GM18520 (cell line): ENCODE results near the gene PTP4A1.
"Not testable (repeated sequence)": the region's sequence is repeated elsewhere in the genome, so short reads cannot be mapped to it uniquely, and the experiment has no call there.

Experiments used
- ATAC-seq: cut with Tn5 transposase; IDR thresholded peaks from one replicate; pipeline ENCODE4 v1.9.1; 2021; ENCODE audit not compliant: unreplicated experiment

Gene PTP4A1

GRCh38 chr6:63581355-63582013 lies 9.2 kb downstream of the PTP4A1 start:
- ATAC-seq, result no peak

GRCh38 chr6:63582579-63583231 lies 10.4 kb downstream of the PTP4A1 start:
- ATAC-seq, result no peak

DNA sequence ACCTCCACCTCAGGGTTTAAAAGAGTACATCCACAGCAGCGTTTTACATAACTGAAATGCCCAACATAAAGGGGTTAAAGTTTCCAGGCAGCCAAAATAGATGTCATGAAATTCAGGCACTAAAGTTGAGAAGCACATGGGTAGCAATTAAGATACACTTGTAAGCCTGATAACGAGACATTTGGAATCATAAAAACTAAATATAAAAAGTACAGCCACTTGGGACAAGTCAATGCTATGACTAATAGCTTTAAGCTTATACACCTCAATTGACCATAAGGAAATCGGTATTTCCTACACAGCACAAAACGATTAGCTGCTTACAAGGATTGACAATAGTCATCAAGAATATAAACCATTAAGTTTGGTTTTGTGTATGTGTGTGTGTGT lies 11.8 kb downstream of the PTP4A1 start:
- no peak for ATAC-seq

GRCh38 chr6:63584566-63584965 lies 12.3 kb downstream of the PTP4A1 start:
- ATAC-seq, result no peak

GRCh38 chr6:63585652-63586051 lies 13.4 kb downstream of the PTP4A1 start:
- ATAC-seq, result not testable (repeated sequence)

DNA sequence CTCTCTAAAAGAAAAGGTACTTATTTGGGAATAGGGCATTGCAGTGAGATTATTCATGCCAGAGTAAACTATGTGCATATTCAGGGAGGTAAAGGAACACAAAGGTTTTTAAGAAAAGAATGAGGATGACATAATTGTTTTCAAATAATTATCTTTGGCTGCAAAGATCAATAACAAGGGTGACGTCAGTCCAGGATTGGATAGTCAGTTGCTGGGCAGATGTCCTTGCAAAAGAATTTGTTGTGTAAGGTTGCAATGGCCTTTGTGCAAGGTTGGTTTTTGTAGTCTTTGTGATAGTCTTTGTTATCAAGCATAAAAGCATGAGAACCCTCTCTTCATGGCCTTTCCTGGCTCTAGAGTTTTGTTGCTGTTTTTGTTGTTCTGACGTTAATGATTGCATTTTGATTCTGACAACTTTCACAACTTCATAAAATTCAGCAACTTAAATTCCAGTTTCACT lies 17.7 kb downstream of the PTP4A1 start:
- ATAC-seq, result no peak

DNA sequence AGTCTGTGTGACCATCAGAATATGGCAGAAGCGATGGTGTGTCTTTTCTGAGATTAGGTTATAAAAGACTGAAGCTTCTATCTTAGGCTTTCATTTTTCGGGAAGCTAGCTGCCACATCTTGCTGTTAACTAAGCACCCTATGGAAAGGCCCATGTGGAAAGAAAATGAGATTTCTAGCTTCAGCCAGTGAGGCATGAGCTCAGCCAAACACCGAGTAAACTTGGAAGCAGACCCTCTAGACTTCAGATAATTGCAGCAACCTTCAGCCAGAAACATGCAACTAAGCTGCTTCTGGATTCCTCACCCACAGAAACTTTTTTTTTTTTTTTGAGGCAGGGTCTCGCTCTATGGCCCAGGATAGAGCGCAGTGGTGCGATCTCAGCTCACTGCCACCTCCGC lies 20.6 kb downstream of the PTP4A1 start:
- ATAC-seq, result no peak

GRCh38 chr6:63597141-63598048 lies 25.1 kb downstream of the PTP4A1 start:
- no peak for ATAC-seq

DNA sequence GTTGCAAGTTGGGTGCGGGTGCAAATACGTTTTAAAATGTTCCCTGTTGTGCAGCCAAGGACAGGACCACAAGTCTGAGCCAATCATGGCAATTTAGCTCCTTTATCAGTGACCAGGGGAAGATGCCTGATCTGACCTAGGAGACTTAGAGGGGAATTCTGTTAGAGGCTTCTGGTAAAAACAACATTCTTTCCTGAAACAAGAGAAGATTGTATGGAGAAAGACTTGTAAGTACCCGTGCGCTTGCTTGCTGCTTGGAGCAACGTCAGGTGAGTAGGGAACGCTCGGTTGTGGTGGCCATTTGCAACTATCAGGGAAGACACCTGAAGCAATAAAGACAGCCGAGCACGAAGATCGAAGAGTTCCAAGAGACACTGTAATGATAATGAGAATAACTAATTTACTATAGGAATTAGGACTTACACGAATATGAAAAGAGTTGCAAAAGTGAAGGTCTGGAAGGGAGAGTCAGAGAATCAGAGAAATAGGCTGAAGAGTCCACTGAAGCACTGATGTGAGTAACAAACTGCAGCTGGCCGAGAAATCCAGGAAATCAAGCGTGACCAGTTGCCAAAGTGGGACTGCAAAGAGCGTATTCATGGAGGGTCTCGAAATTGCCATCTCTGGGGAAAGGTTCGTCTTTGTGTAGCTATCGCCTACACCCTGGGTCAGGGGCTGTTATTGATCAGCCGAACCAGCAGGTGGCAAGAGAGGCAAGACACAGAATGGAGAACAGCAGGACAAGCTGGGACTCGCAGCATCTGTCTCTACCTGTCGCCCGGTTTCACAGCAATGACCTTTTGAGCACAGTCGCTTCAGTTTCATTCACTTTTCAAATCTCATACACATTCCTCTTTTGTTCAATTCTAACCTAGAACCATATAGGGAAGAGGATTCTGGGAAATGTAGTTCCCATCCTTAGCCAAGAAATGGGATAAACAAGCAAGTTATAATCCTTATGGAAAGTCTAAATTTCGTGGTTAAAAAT lies 26.1 kb downstream of the PTP4A1 start:
- ATAC-seq, result peak; percentile 99

DNA sequence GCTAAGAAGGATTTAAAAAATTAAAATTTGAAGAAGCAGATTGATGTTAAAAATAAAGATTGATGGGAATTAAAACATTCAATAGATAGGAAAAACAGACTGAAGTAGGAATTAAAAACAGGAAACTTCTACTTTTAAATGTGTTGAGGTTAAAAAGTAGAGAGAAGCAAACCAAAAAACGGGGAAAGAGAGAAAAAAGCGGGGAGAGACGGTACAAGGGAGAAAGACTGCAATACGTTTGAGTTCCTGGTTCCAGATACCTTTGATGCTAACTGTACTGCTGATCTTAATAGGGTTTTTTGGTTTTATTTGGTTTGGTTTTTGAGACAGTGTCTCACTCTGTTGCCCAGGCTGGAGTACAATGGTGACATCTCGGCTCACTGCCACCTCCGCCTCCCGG lies 27.0 kb downstream of the PTP4A1 start:
- no peak for ATAC-seq

- no peak for ATAC-seq
Measured at GRCh38 chr6:63600136-63600535, 27.9 kb downstream of the PTP4A1 start.

- ATAC-seq, result no peak
Measured at GRCh38 chr6:63609231-63609630, 37.0 kb downstream of the PTP4A1 start.

DNA sequence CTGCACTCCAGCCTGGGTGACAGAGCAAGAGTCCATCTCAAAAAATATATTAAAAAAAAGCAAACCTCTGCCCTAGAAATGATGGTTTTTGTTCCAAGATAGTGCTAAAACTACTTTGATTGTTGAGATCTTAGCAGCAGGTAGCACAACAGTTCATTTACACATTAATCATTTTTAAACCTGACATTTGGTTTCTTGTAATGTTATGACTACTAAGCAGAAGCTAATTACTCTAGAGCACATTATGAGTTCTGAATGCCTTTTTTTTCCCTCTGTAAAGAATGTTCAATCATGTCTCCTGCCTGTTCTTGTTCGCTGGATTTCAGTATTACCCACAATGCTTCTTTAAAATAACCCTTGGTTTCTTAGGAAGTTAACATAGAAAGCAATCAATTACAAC lies 38.7 kb downstream of the PTP4A1 start:
- no peak for ATAC-seq

DNA sequence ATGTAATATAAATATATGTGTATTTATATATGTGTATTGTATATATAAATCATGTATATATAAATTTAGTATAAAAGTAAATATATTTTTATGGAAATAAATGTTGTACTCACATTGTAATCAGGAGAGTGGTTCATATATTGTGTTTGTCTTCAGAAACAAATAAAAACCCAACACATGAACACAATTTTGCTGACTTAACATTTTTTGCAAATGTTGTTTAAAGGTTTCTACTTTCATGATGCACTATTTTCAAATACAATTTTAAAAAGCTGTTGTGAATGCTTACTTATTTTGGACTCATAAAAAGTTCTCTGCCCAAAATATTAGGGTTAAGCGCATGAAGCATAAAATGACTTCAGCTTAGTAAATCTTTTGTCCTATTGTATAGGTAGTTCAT lies 39.3 kb downstream of the PTP4A1 start:
- ATAC-seq, result no peak

DNA sequence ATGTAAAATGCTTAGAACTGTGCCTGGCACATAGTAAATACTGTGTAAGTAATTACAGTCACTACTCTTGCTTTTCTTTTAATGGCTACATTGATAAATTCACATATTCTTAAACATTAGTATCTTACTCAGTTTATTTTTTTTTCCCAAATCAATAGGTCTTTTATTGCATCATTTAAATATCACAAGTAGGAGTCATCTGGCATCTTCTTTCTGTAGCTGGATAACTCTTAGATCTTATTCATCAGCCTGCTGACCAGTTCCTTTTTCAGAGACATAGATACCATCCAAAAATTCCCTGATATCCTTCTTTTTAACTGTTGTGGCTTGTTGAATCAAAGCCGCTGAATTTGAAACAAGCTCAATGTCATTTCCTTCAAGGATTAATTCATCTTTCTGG lies 43.3 kb downstream of the PTP4A1 start:
- ATAC-seq, result no peak
